NCI-H2227 (cell line): Measurements from ENCODE around the gene B4GALT5.
"Not testable (repeated sequence)": the region's sequence is repeated elsewhere in the genome, so short reads cannot be mapped to it uniquely, and the experiment has no call there.

Experiments used
- DNase-seq: peaks from one replicate; lab custom pipeline; 2025; ENCODE audit not compliant: unreplicated experiment; lab: John Stamatoyannopoulos, UW

The B4GALT5 gene

GRCh38 chr20:49631061-49631716 lies 82.5 kb downstream of the B4GALT5 start:
- no peak for DNase-seq

- DNase-seq: no peak
Observed at GRCh38 chr20:49630396-49630951, 83.2 kb downstream of the B4GALT5 start.

- no peak for DNase-seq
Observed at GRCh38 chr20:49629606-49630005, 84.1 kb downstream of the B4GALT5 start.

GRCh38 chr20:49628280-49628679 lies 85.4 kb downstream of the B4GALT5 start:
- not testable (repeated sequence) for DNase-seq

- DNase-seq: no peak
Observed at GRCh38 chr20:49627329-49627761, 86.3 kb downstream of the B4GALT5 start.

- not testable (repeated sequence) for DNase-seq
Observed at GRCh38 chr20:49624988-49625387, 88.7 kb downstream of the B4GALT5 start.

GRCh38 chr20:49624317-49624716 lies 89.4 kb downstream of the B4GALT5 start:
- no peak for DNase-seq

- no peak for DNase-seq
Observed at GRCh38 chr20:49622243-49622642, 91.4 kb downstream of the B4GALT5 start.

- no peak for DNase-seq
Observed at GRCh38 chr20:49620364-49621240, 93.1 kb downstream of the B4GALT5 start.

GRCh38 chr20:49619113-49620048 lies 94.3 kb downstream of the B4GALT5 start:
- DNase-seq: no peak

GRCh38 chr20:49618289-49618688 lies 95.4 kb downstream of the B4GALT5 start:
- DNase-seq: no peak

- DNase-seq: not testable (repeated sequence)
Observed at GRCh38 chr20:49617394-49617793, 96.3 kb downstream of the B4GALT5 start.

GRCh38 chr20:49616154-49617007 lies 97.3 kb downstream of the B4GALT5 start:
- DNase-seq: no peak

- no peak for DNase-seq
Observed at GRCh38 chr20:49615401-49616153, 98.1 kb downstream of the B4GALT5 start.

GRCh38 chr20:49615051-49615400 lies 98.7 kb downstream of the B4GALT5 start:
- not testable (repeated sequence) for DNase-seq

GRCh38 chr20:49614338-49615050 lies 99.2 kb downstream of the B4GALT5 start:
- DNase-seq: no peak

GRCh38 chr20:49612127-49612738 lies 101.4 kb downstream of the B4GALT5 start:
- DNase-seq: no peak

GRCh38 chr20:49611539-49612126 lies 102.0 kb downstream of the B4GALT5 start:
- not testable (repeated sequence) for DNase-seq
